GM12878 (cell line): ENCODE measurements around the gene FAM120A. TPM values are rescaled to one million over a fixed set of nuclear protein-coding genes. Genes with fewer than 3 reads are reported as not detected.

ENCODE experiments used
- ATF2 ChIP-seq: IDR thresholded peaks from 2 replicates; pipeline ENCODE4 v1.6.1; 2012; ENCODE audit warnings: low read length, inconsistent platforms
- ATF7 ChIP-seq: fragments of 450-650 bp; IDR thresholded peaks from 2 replicates; pipeline ENCODE4 v1.6.1; 2016; ENCODE audit warnings: low read depth, mild to moderate bottlenecking
- CEBPB ChIP-seq, 2 experiments: fragments of 150-350 bp in 1 of 2; IDR thresholded peaks; 2 replicates each; pipeline ENCODE4 v1.6.1; 2012 to 2014; ENCODE audit warnings: low read depth in 2 of 2, low read length in 2 of 2, borderline replicate concordance in 1 of 2, inconsistent platforms in 1 of 2
- CHD1 ChIP-seq: IDR thresholded peaks from 2 replicates; pipeline ENCODE4 v1.6.1; 2012; ENCODE audit warnings: low read depth, low read length, improper control_type of control experiment
- DPF2 ChIP-seq: fragments of 450-650 bp; IDR thresholded peaks from 2 replicates; pipeline ENCODE4 v1.6.1; 2017; ENCODE audit warnings: mild to moderate bottlenecking
- ETV6 ChIP-seq, 2 experiments: fragments of 450-650 bp in 1 of 2; IDR thresholded peaks in 1 of 2; conservative IDR thresholded peaks in 1 of 2; 2 replicates each; pipeline ENCODE4 v1.6.1; 2014; ENCODE audit warnings: antibody characterized with exemption in 1 of 2, borderline replicate concordance in 1 of 2, low read depth in 1 of 2, mild to moderate bottlenecking in 1 of 2, moderate library complexity in 1 of 2
- MYC ChIP-seq: IDR thresholded peaks from 2 replicates; pipeline ENCODE4 v1.6.1; 2011; ENCODE audit warnings: mild to moderate bottlenecking, low read length, moderate library complexity, inconsistent platforms; ENCODE audit not compliant: insufficient read depth, insufficient replicate concordance, insufficient read length, severe bottlenecking
- NBN ChIP-seq: fragments of 450-650 bp; IDR thresholded peaks from 2 replicates; pipeline ENCODE4 v1.6.1; 2016
- NFYB ChIP-seq: IDR thresholded peaks from 2 replicates; pipeline ENCODE4 v1.6.1; 2011; ENCODE audit warnings: low read depth, mild to moderate bottlenecking, low read length, improper control_type of control experiment, moderate library complexity; ENCODE audit not compliant: insufficient read depth
- NKRF ChIP-seq: fragments of 450-650 bp; conservative IDR thresholded peaks from 2 replicates; pipeline ENCODE4 v1.6.1; 2017; ENCODE audit warnings: mild to moderate bottlenecking, moderate library complexity
- PBX3 ChIP-seq: IDR thresholded peaks from 2 replicates; pipeline ENCODE4 v1.6.1; 2011; ENCODE audit warnings: mild to moderate bottlenecking, low read depth, low read length, moderate library complexity; ENCODE audit not compliant: insufficient replicate concordance
- PRDM15 ChIP-seq: fragments of 450-650 bp; formaldehyde crosslinking; IDR thresholded peaks from 2 replicates; pipeline ENCODE4 v1.4.0; 2020; ENCODE audit warnings: mild to moderate bottlenecking, moderate library complexity
- RAD51 ChIP-seq: fragments of 450-650 bp; IDR thresholded peaks from 2 replicates; pipeline ENCODE4 v1.6.1; 2016; ENCODE audit warnings: moderate library complexity, mild to moderate bottlenecking, inconsistent platforms
- RUNX3 ChIP-seq: IDR thresholded peaks from 2 replicates; pipeline ENCODE4 v1.6.1; 2012; ENCODE audit warnings: low read length, inconsistent platforms
- SP1 ChIP-seq: IDR thresholded peaks from one replicate; pipeline ENCODE4 v1.6.1; 2011; ENCODE audit warnings: low read depth, low read length
- TAF1 ChIP-seq: IDR thresholded peaks from 2 replicates; pipeline ENCODE4 v1.6.1; 2011; ENCODE audit warnings: mild to moderate bottlenecking, low read depth, low read length, borderline replicate concordance
- USF1 ChIP-seq: IDR thresholded peaks from 2 replicates; pipeline ENCODE4 v1.6.1; 2011; ENCODE audit warnings: borderline replicate concordance, low read depth, mild to moderate bottlenecking, moderate library complexity, mixed read lengths, low read length; ENCODE audit not compliant: insufficient read depth; ENCODE audit errors: extremely low read length
- YY1 ChIP-seq: IDR thresholded peaks from 2 replicates; pipeline ENCODE4 v1.6.1; 2011; ENCODE audit warnings: low read depth, mild to moderate bottlenecking, low read length
- ZNF217 ChIP-seq: fragments of 450-650 bp; IDR thresholded peaks from 2 replicates; pipeline ENCODE4 v1.6.1; 2017; ENCODE audit warnings: antibody characterized with exemption, mild to moderate bottlenecking
- ZNF274 ChIP-seq: IDR thresholded peaks from one replicate; pipeline ENCODE4 v1.8.0; 2011; ENCODE audit not compliant: insufficient read length, insufficient read depth
- polyA plus RNA-seq, 11 experiments: library from polyadenylated mRNA; depleted of rRNA in 4 of 11; unstranded in 6 of 11; stranded (reverse) in 5 of 11; fragments of >200 nt; fragmentation: Nextera tagmentation in 4 of 11; fragmentation: Illumina TruSeq in 1 of 11; extraction: Ambion mirVana in 4 of 11; extraction: Trizol in 1 of 11; gene quantifications; 1 replicate in 1 of 11; 2 replicates in 10 of 11; pipeline versions ENCODE4 v1.2.1 to v1.2.3, GENCODE V29; 2011 to 2016; ENCODE audit warnings: inconsistent platforms in 2 of 11, missing spikeins in 2 of 11, low read depth in 1 of 11
- total RNA-seq, 4 experiments: library from RNA; depleted of rRNA in 3 of 4; stranded (reverse); fragments of >200 nt in 3 of 4; fragmentation: Illumina TruSeq in 1 of 4; extraction: Trizol in 1 of 4; gene quantifications; 2 replicates each; pipeline versions ENCODE4 v1.2.1 to v1.2.3, GENCODE V29; 2013 to 2021

The FAM120A gene
- total and polyA plus RNA-seq, 10 of the 15 experiments (the other 5 are each of a cell fraction or from before 2014, with no cell fraction given), result 13.1 to 89.6 (median 52.5) TPM

GRCh38 chr9:93450945-93451815 is at the start of gene FAM120A (continued):
- TF ChIP-seq NKRF, result peak; percentile 67
- no peak for TF ChIP-seq ZNF217
- no peak for TF ChIP-seq CEBPB (IDR thresholded peaks at IDR 0.05; ENCODE audit: borderline replicate concordance in 1 of 2, low read depth in 2 of 2, low read length in 2 of 2)
- peak; percentile 54; the same call in 1 of the 2 replicates for TF ChIP-seq NBN
- no peak for TF ChIP-seq ATF2
- TF ChIP-seq PBX3, result no peak
- TF ChIP-seq TAF1, result peak; percentile 53; the same call in 1 of the 2 replicates
- TF ChIP-seq RUNX3, result peak; percentile 62; the same call in 1 of the 2 replicates
- peak; percentile 82 for TF ChIP-seq YY1
- TF ChIP-seq CHD1, result no peak
- no peak for TF ChIP-seq USF1
- no peak for TF ChIP-seq MYC
- TF ChIP-seq DPF2, result peak; percentile 86
- TF ChIP-seq ZNF274, result no peak
- no peak for TF ChIP-seq PRDM15
- TF ChIP-seq RAD51, result no peak
- TF ChIP-seq NFYB, result no peak
- TF ChIP-seq ETV6 (conservative IDR thresholded peaks at IDR 0.05 in 1 of 2, IDR thresholded peaks at IDR 0.05 in 1 of 2; ENCODE audit: borderline replicate concordance in 1 of 2, low read depth in 1 of 2), result no peak
- TF ChIP-seq ATF7, result no peak
- TF ChIP-seq SP1, result peak; percentile 21
